Measurements from ENCODE around the gene PLK3.

PLK3 gene

GRCh38 chr1:44788120-44788860 is 11.9 kb upstream of the PLK3 start, which contains the start of gene BEST4:
BEST4 (minus strand) TSS chr1:44788170; CDS start chr1:44787705, 465 bp downstream.
- H3K27ac ChIP-seq = no peak within 1 kb of the TSS
- no peak for TF ChIP-seq ZFX (IDR thresholded peaks at IDR 0.05)
- no peak for TF ChIP-seq CTCF (conservative IDR thresholded peaks at IDR 0.05)

- TF ChIP-seq CTCF (conservative IDR thresholded peaks at IDR 0.05) (no peak), ZFX (IDR thresholded peaks at IDR 0.05) (no peak)
- H3K27ac ChIP-seq = no peak overlapping the region
Measured at GRCh38 chr1:44790968-44791801, 9.0 kb upstream of the PLK3 start.

- TF ChIP-seq ZFX (IDR thresholded peaks at IDR 0.05) (no peak), CTCF (conservative IDR thresholded peaks at IDR 0.05) (no peak)
- H3K27ac ChIP-seq = no peak overlapping the region
Measured at GRCh38 chr1:44792736-44793502, 7.3 kb upstream of the PLK3 start.

GRCh38 chr1:44797886-44798285 is 2.3 kb upstream of the PLK3 start:
- peak overlapping the region; percentile 65; the same call in 1 of the 2 replicates for H3K27ac ChIP-seq

DNA sequence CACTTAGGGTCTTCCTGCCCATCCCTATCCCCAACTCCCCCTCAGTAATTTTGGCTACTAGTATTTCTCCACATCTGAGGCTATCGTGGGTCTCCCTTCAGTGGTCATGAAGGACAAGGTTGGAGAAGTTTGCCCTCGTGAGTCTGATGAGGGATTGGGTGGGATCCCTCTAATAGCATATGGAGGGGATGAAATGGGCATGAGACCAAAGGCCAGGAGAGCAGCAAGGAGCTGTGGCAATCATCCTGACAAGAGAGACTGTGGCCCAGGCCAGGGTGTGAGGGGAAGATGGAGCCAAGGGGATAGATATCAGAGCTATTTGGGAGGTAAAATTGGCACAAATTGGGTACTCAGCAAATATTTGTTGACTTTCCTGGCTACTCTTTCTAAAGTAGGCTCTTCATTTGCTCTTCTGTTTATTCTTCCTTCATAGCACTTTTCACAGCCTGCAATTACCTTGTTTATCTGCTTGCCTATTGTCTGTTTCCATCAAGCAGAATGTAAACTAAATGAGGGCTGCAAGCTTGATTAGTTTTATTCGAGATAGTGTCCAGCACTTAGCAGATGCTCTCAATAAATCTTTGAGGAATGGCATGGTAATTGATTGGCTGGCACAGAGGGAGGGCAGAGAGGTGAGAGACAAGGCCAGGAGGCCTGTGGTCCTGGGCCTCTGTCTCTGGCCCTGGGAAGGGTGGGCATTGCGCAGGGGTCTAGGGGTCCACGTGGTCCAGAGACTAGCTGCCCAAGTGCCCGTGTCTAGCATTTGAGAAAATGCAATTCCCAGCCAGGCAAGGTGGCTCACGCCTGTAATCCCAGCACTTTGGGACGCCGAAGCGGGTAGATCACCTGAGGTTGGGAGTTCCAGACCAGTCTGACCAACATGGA is 1.5 kb upstream of the PLK3 start:
- peak overlapping the region; percentile 65 for H3K27ac ChIP-seq
- no peak for TF ChIP-seq ZFX (IDR thresholded peaks at IDR 0.05)
- TF ChIP-seq CTCF (conservative IDR thresholded peaks at IDR 0.05) = no peak

DNA sequence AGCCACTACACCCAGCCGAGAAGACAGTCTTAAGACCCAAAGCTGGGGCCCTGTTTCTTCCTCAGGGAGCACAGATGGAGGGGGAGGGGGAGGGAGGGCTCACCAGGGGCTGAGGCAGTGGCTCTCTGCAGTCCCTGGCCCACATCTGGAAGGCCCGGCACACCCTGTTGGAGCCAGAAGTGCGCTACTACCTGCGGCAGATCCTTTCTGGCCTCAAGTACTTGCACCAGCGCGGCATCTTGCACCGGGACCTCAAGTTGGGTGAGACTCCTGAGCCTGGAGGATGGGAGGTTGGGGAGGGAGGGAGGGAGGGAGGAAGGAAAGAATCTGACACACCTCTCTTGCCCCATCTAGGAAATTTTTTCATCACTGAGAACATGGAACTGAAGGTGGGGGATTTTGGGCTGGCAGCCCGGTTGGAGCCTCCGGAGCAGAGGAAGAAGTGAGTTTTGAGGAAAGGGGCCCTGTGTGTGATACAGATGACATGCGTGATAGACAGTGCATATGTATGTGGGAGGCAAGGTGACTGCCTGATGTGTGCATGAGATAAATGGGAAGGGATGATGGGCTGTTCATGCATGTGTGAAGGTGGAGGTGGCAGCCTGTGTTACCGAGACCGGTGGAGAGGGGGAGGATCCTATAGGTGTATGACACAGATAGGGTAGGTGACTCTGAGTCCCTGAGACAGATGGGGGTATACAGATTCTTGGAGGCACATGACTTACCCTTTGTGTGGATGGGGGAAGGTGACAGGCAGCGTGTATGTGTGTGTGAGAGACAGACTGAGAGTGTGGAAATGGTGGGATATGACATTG is 1.5 kb downstream of the PLK3 start:
- no peak overlapping the region for H3K27ac ChIP-seq
- TF ChIP-seq CTCF (conservative IDR thresholded peaks at IDR 0.05) (no peak), ZFX (IDR thresholded peaks at IDR 0.05) (no peak)
